Camera-type eye (tissue), 1 donor: Measurements from ENCODE around the gene SSX7. TPM values are rescaled to one million over a fixed set of nuclear protein-coding genes. Genes with fewer than 3 reads are reported as not detected.

Experiments
- total RNA-seq: library from RNA; depleted of rRNA; stranded (reverse); fragments of >200 nt; gene quantifications from one replicate; pipeline ENCODE4 v1.2.3, GENCODE V29; 2014

SSX7 gene
- not detected for total RNA-seq

GRCh38 chrX:52654800-52655199 lies at the start of gene SSX7:
SSX7 (minus strand) TSS chrX:52654900; CDS start chrX:52653472, 1,428 bp downstream.

Other genes with a start within 250 kb of the SSX7 start
- gene XAGE1A, start 159.1 kb downstream of the SSX7 start, total RNA-seq = not detected
- gene XAGE1B, start 137.8 kb downstream of the SSX7 start, total RNA-seq = not detected
- not detected for gene SSX2, start 52.3 kb upstream of the SSX7 start, total RNA-seq
- not detected for gene SSX2B, start 96.4 kb upstream of the SSX7 start, total RNA-seq
- gene SPANXN5, start 142.5 kb upstream of the SSX7 start, total RNA-seq = not detected
- not detected for gene XAGE5, start 156.4 kb upstream of the SSX7 start, total RNA-seq
- gene XAGE3, start 213.2 kb upstream of the SSX7 start, total RNA-seq = not detected
- 33.8 TPM for gene FAM156B, start 242.4 kb upstream of the SSX7 start, total RNA-seq